Breast epithelium (tissue), 4 donors: ENCODE measurements around the gene THAP2. TPM values are rescaled to one million over a fixed set of nuclear protein-coding genes. Genes with fewer than 3 reads are reported as not detected.

Experiments
- DNase-seq, 2 donors: peaks; one replicate each; pipeline ENCODE4 v3.0.0-alpha.2; 2019; ENCODE audit warnings: low spot score in 2 of 2
- H3K27ac ChIP-seq, 2 donors: fragments of 200-600 bp; sonication (generic) in 1 of 2; one replicate each; pipeline ENCODE4 v1.5.1; 2016 to 2019; ENCODE audit warnings: mild to moderate bottlenecking in 1 of 2
- H3K27me3 ChIP-seq, 2 donors: fragments of 200-600 bp; sonication (generic) in 1 of 2; one replicate each; pipeline versions ENCODE4 v1.5.1 to v1.6.0; 2017 to 2019; ENCODE audit warnings: control low read depth in 1 of 2, mild to moderate bottlenecking in 1 of 2
- H3K36me3 ChIP-seq: fragments of 200-600 bp; one replicate; pipeline ENCODE4 v1.5.1; 2019
- H3K4me1 ChIP-seq, 2 donors: fragments of 200-600 bp; sonication (generic); one replicate each; pipeline ENCODE4 v1.5.1; 2016 to 2019; ENCODE audit warnings: control low read depth in 1 of 2
- H3K4me3 ChIP-seq, 3 donors: fragments of 200-600 bp; sonication (generic); 1 replicate in 2 of 3; 2 replicates in 1 of 3; pipeline ENCODE4 v1.5.1; 2016 to 2019; ENCODE audit warnings: mild to moderate bottlenecking in 3 of 3, moderate library complexity in 2 of 3
- H3K9me3 ChIP-seq, 2 donors: fragments of 200-600 bp; sonication (generic) in 1 of 2; one replicate each; pipeline ENCODE4 v1.5.1; 2016 to 2019; ENCODE audit warnings: control low read depth in 1 of 2
- CTCF ChIP-seq, 3 donors: fragments of 450-650 bp; IDR thresholded peaks; one replicate each; pipeline ENCODE4 v1.5.1; 2016 to 2017; ENCODE audit warnings: antibody characterized with exemption in 3 of 3, mild to moderate bottlenecking in 3 of 3, moderate library complexity in 3 of 3
- POLR2A ChIP-seq: fragments of 450-650 bp; IDR thresholded peaks from one replicate; pipeline ENCODE4 v1.6.1; 2016; ENCODE audit warnings: antibody characterized with exemption, mild to moderate bottlenecking, moderate library complexity
- POLR2AphosphoS5 ChIP-seq, 3 donors: sonication (generic); formaldehyde crosslinking; IDR thresholded peaks; one replicate each; pipeline ENCODE4 v1.6.1; 2017; ENCODE audit warnings: antibody characterized with exemption in 3 of 3
- intact Hi-C: fragments of 100-400 bp; cut with DNase I; formaldehyde crosslinking; loops from one replicate; pipeline ENCODE4 v1.15.1; 2023; ENCODE audit warnings: low total_unique reads
- total RNA-seq, 3 donors: library from RNA; depleted of rRNA; stranded (reverse); fragments of >200 nt; gene quantifications; one replicate each; pipeline ENCODE4 v1.1.0, GENCODE V29; 2016

The THAP2 gene
- total RNA-seq, 3 donors from 2014 or later, result 2.6 to 8.2 (median 2.6) TPM

GRCh38 chr12:71665090-71665463 lies 976 bp downstream of the THAP2 start:
- Histone ChIP-seq H3K36me3 (no peaks in the 10 kb centered on the region), H3K4me1 (peaks cover 0 to 10% of the 10 kb centered on the region in 2 donors), H3K27me3 (no peaks in the 10 kb centered on the region), H3K27ac (peak overlapping the region; percentile 96 to 97), H3K9me3 (no peaks in the 10 kb centered on the region), H3K4me3 (peak overlapping the region; percentile 82 to 91 (median 82))
- TF ChIP-seq POLR2A, result no peak
- no peak for TF ChIP-seq POLR2AphosphoS5 (IDR thresholded peaks at IDR 0.05)
- no peak for TF ChIP-seq CTCF (IDR thresholded peaks at IDR 0.05)
- intact Hi-C loops, result no loop called here
- no peak for DNase-seq

GRCh38 chr12:71666259-71666658 lies 2.2 kb downstream of the THAP2 start:
- Histone ChIP-seq H3K27ac (no peak overlapping the region), H3K4me3 (no peak overlapping the region), H3K9me3 (no peaks in the 10 kb centered on the region), H3K36me3 (no peaks in the 10 kb centered on the region), H3K27me3 (no peaks in the 10 kb centered on the region), H3K4me1 (peaks cover 0 to 10% of the 10 kb centered on the region in 2 donors)
- no peak for TF ChIP-seq POLR2AphosphoS5 (IDR thresholded peaks at IDR 0.05)
- TF ChIP-seq CTCF (IDR thresholded peaks at IDR 0.05), result no peak
- no peak for TF ChIP-seq POLR2A
- intact Hi-C loops, result no loop called here
- DNase-seq, result no peak

GRCh38 chr12:71671311-71671710 lies 7.2 kb downstream of the THAP2 start:
- intact Hi-C loops, result loop anchor here (2.0 kb wide), 1 partner anchor 77 kb away; no protein-coding TSS in a partner anchor
- H3K9me3 ChIP-seq, result no peaks in the 10 kb centered on the region
- H3K27me3 ChIP-seq, result no peaks in the 10 kb centered on the region
- no peak overlapping the region for H3K27ac ChIP-seq
- no peaks in the 10 kb centered on the region for H3K36me3 ChIP-seq
- H3K4me3 ChIP-seq, result no peak overlapping the region
- H3K4me1 ChIP-seq, result no peaks in the 10 kb centered on the region
- TF ChIP-seq POLR2AphosphoS5 (IDR thresholded peaks at IDR 0.05), result no peak
- TF ChIP-seq POLR2A, result no peak
- TF ChIP-seq CTCF (IDR thresholded peaks at IDR 0.05), result no peak
- DNase-seq, result no peak

- no peaks in the 10 kb centered on the region for H3K27me3 ChIP-seq
- no peak overlapping the region for H3K4me3 ChIP-seq
- no peak for DNase-seq
- no peaks in the 10 kb centered on the region for H3K36me3 ChIP-seq
- H3K9me3 ChIP-seq, result no peaks in the 10 kb centered on the region
- TF ChIP-seq POLR2AphosphoS5 (IDR thresholded peaks at IDR 0.05), result no peak
- no peak for TF ChIP-seq POLR2A
- TF ChIP-seq CTCF (IDR thresholded peaks at IDR 0.05), result no peak
- H3K27ac ChIP-seq, result no peak overlapping the region
- H3K4me1 ChIP-seq, result no peaks in the 10 kb centered on the region
- intact Hi-C loops, result loop anchor here (2.0 kb wide), 1 partner anchor 77 kb away; no protein-coding TSS in a partner anchor
Observed at GRCh38 chr12:71671816-71672215, 7.7 kb downstream of the THAP2 start.

GRCh38 chr12:71682466-71682865 lies 18.4 kb downstream of the THAP2 start:
- intact Hi-C loops, result no loop called here
- no peaks in the 10 kb centered on the region for H3K4me1 ChIP-seq
- no peaks in the 10 kb centered on the region for H3K27me3 ChIP-seq

More at GRCh38 chr12:71682466-71682865, 18.4 kb downstream of the THAP2 start:
- Histone ChIP-seq H3K36me3 (no peaks in the 10 kb centered on the region), H3K27ac (no peak overlapping the region), H3K9me3 (no peaks in the 10 kb centered on the region), H3K4me3 (no peak overlapping the region)
- DNase-seq, result no peak
- TF ChIP-seq POLR2A, result no peak
- no peak for TF ChIP-seq CTCF (IDR thresholded peaks at IDR 0.05)
- no peak for TF ChIP-seq POLR2AphosphoS5 (IDR thresholded peaks at IDR 0.05)
